GM06990 (cell line): ENCODE measurements around the gene KCNE4.

ENCODE experiments used
- DNase-seq: peaks from one replicate; pipeline ENCODE4 v3.0.0-alpha.2; 2011; ENCODE audit not compliant: insufficient read length; ENCODE audit errors: extremely low read depth
- H3K27me3 ChIP-seq: replicated peaks from 2 replicates; pipeline ENCODE4 v1.6.0; 2011; ENCODE audit warnings: low read length; ENCODE audit not compliant: control insufficient read depth, insufficient read depth
- H3K36me3 ChIP-seq: 2 replicates; pipeline ENCODE4 v1.5.1; 2011; ENCODE audit warnings: low read length; ENCODE audit not compliant: control insufficient read depth, insufficient read depth
- H3K4me3 ChIP-seq: replicated peaks from 2 replicates; pipeline ENCODE4 v1.5.1; 2011; ENCODE audit warnings: low read depth, mild to moderate bottlenecking, control low read depth, low read length
- CTCF ChIP-seq: IDR thresholded peaks from 2 replicates; pipeline ENCODE4 v1.5.1; 2011; ENCODE audit warnings: low read length, control low read depth, mild to moderate bottlenecking, inconsistent platforms; ENCODE audit not compliant: insufficient read depth, poor library complexity, severe bottlenecking

KCNE4 gene

GRCh38 chr2:223046470-223047040 is 5.4 kb upstream of the KCNE4 start:
- no peak for TF ChIP-seq CTCF
- no peak for DNase-seq
- Histone ChIP-seq H3K27me3 (no peaks in the 10 kb centered on the region), H3K36me3 (no peaks in the 10 kb centered on the region), H3K4me3 (no peak overlapping the region)

GRCh38 chr2:223047260-223047761 is 4.7 kb upstream of the KCNE4 start:
- no peak for DNase-seq
- Histone ChIP-seq H3K36me3 (no peaks in the 10 kb centered on the region), H3K27me3 (no peaks in the 10 kb centered on the region), H3K4me3 (no peak overlapping the region)
- TF ChIP-seq CTCF, result no peak

GRCh38 chr2:223048519-223048918 is 3.5 kb upstream of the KCNE4 start:
- DNase-seq, result no peak
- H3K27me3 ChIP-seq, result no peaks in the 10 kb centered on the region
- H3K4me3 ChIP-seq, result no peak overlapping the region
- H3K36me3 ChIP-seq, result no peaks in the 10 kb centered on the region
- TF ChIP-seq CTCF, result no peak

GRCh38 chr2:223049356-223049755 is 2.6 kb upstream of the KCNE4 start:
- Histone ChIP-seq H3K36me3 (no peaks in the 10 kb centered on the region), H3K27me3 (no peaks in the 10 kb centered on the region; the same call in 1 of the 2 replicates), H3K4me3 (no peak overlapping the region)
- no peak for TF ChIP-seq CTCF
- DNase-seq, result no peak

GRCh38 chr2:223050188-223050587 is 1.8 kb upstream of the KCNE4 start:
- TF ChIP-seq CTCF, result no peak
- Histone ChIP-seq H3K4me3 (no peak overlapping the region), H3K27me3 (no peaks in the 10 kb centered on the region; the same call in 1 of the 2 replicates), H3K36me3 (no peaks in the 10 kb centered on the region)
- no peak for DNase-seq
